HG02973 (cell line): ENCODE measurements around the gene OTUD3.
"Not testable (repeated sequence)": the region's sequence is repeated elsewhere in the genome, so short reads cannot be mapped to it uniquely, and the experiment has no call there.

Source experiments
- ATAC-seq: cut with Tn5 transposase; IDR thresholded peaks from one replicate; pipeline ENCODE4 v1.9.1; 2021; ENCODE audit warnings: moderate library complexity; ENCODE audit not compliant: unreplicated experiment

The OTUD3 gene, protein sequence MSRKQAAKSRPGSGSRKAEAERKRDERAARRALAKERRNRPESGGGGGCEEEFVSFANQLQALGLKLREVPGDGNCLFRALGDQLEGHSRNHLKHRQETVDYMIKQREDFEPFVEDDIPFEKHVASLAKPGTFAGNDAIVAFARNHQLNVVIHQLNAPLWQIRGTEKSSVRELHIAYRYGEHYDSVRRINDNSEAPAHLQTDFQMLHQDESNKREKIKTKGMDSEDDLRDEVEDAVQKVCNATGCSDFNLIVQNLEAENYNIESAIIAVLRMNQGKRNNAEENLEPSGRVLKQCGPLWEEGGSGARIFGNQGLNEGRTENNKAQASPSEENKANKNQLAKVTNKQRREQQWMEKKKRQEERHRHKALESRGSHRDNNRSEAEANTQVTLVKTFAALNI

DNA sequence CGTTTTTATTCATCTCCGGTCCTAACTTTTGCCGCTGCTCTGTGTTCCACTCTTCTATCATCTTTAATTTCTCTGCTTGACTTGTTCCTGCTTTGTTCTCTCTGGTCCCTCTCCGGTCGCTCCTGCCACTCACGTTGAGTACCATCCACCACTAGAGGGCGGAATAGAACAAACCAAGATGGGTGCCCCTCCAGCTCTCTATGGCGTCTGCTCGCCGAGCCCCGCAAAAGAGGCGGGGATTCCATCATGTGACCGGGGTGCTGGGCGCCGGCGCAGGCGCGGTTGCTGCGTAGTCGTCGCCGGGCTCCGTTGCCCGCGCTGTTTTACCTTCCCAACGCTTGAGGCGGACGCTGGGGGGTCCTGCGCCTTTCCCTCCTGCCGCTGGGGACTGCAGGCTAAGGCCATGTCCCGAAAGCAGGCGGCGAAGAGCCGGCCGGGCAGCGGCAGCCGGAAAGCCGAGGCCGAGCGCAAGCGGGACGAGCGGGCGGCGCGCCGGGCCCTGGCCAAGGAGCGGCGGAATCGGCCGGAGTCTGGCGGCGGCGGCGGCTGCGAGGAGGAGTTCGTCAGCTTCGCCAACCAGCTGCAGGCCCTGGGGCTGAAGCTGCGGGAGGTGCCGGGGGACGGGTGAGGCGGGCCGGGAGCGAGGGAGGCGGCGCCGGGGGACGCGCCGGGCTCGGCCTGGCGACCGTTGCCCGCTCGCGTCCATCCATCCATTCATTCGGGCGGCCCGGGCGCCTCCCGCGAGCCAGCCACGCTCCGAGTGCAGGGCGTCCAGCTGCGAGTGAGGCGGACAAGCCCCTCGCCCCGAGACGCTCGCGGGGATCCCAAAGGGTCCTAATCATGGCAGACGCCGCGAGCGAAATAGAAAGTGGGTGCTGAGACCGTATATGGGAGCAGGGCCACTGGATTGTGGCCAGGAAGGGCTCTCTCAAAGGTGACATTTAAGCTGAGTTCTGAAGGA lies at the start of gene OTUD3:
TSS of gene OTUD3 (plus strand) at position 285 of the 961 bp plus-strand sequence. CDS start at position 404, 119 bp downstream.
- peak; percentile 81 for ATAC-seq

DNA sequence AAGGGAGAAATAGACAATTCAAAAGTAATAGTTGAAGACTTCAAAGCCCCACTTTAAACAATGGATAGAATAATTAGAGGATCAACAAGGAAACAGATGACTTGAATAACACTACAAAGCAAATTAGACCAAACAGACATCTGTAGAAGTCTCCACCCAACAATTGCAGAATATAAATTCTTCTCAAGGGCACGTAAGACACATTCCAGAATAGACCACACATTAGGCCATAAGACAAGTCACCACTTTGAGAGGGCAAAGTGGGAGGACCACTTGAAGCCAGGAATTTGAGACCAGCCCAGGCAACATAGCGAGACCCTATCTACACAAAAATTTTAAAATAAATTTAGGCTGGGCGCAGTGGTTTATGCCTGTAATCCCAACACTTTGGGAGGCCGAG lies 46.6 kb upstream of the OTUD3 start:
- ATAC-seq, result no peak

DNA sequence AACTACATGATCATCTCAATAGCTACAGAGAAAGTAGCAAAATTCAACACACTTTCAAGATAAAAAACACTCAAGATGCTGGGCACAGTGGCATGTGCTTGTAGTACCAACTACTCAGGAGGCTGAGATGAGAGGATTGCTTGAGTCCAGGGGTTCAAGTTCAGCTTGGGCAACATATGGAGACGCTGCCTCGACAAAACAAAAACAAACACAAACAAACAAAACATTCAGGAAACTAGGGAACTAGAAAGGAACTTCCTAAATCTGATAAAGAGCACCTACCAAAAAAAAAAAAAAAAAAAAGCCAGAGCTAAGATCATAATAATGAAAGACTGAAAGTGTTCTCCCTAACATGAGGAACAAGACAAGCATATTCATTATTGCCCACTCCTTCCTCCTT lies 44.3 kb upstream of the OTUD3 start:
- ATAC-seq, result no peak

DNA sequence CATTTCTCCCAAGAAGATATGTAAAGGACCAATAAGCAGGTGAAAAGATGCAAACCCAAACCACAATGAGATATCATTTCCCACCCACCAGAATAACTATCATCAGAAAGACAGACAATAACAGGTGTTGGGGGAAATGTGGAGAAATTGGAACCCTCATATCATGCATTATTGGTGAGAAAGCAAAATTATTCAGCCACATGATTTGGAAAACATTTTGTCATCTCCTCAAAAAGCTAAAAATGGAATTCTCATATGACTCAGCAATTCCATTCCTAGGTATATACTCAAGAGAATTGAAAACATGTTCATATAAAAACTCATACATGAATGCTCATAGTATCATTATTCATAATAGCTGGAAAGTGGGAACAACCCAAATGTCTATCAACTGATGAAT lies 42.0 kb upstream of the OTUD3 start:
- ATAC-seq, result no peak

DNA sequence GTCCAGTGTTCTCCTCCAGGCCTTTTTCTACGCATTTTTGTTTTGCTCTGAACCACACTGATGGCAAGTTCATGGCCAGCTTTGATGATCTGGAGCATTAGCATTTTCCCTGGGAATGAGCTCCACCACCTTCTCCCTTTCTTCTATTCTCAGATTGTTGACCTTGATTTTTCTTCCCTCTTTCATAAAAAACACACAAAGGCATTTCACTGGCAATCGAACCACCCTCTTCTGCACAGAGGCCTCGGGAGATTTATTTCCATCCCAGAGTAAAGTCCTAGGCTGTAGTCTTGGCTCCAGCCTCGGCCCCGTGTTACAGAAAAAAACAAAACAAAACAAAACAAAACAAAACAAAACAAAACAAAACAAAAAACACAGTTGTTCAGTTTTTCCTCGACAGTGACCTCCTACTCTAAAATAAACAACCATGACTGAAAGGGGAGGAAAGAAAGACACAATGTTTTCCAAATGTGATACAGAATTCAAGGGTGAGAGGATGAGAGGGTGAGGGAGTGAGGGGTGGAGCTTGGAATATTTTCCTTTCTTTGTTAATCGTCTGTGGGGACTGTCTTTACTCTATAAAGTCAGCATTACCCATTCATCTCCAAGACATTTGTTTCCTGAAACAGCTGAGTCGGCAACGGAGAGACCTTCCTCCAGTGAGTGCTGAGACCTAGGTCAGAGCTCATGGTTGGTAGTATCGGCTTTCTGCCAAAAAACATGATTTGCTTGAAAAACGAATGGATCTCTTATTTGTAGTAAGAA lies 37.3 kb upstream of the OTUD3 start:
- no peak for ATAC-seq

DNA sequence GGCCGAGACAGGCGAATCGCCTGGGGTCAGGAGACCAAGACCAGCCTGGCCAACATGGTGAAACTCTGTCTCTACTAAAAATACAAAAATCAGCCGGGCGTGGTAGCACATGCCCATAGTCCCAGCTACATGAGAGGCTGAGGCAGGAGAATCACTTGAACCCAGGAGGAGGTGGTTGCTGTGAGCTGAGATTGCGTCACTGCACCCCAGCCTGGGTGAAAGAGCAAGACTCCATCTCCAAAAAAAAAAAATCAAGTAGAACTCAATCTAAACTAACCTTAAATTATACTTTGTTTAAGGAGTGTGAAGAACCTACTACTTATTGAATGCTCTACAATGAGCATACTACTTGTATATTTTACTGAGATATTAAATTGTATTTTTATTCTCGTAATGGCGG lies 36.6 kb upstream of the OTUD3 start:
- ATAC-seq, result no peak

DNA sequence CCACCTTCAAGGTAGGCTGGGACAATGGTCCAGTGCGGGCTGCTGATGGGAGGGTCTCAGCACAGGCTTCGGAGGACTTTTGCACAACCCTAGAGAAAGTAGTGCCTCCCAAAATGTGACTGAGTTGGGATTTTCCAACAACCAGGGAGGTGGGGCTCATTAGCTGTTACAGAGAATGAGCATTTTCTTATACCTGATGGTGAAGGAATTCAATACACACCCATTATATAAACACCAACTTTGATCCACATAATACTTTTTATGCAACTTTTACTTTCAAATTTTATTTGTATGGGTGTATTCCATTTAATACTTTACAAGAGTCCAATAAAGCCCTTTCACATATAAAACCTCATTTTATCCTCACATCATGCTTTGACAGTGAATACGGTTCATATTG lies 35.9 kb upstream of the OTUD3 start:
- no peak for ATAC-seq

DNA sequence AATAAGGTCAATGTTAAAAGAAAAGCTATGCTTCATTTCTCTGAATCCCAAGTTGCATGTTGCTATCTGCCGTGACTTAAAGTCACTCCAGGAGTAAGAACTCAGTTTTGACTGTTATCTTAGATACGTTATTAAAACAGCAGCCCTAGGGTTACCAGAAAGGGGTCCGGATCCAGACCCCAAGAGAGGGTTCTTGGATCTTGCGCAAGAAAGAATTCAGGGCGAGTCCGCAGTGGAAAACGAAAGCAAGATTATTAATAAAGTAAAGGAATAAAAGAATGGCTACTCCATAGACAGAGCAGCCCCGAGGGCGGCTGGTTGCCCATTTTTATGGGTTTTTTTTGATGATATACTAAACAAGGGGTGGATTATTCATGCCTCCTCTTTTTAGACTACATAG lies 34.9 kb upstream of the OTUD3 start:
- not testable (repeated sequence) for ATAC-seq

DNA sequence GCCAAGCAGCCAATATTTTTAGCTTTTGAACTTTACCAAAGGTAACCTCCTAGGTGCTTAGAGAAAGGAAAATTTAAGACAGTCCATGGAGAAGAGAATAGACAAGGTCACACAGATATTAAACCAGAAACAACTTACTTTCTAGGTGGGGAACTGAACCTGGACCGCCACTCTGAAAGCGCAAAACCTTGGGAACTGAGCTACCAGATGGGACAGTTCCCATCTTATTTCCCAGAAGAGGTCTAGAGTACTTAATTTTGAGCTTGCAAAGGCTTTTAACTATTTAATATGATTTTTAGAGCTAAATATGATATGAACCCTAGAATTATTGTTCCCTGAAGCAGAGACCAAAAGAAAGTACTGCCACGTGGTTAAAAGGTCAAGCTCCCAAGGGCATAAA lies 32.9 kb upstream of the OTUD3 start:
- not testable (repeated sequence) for ATAC-seq

DNA sequence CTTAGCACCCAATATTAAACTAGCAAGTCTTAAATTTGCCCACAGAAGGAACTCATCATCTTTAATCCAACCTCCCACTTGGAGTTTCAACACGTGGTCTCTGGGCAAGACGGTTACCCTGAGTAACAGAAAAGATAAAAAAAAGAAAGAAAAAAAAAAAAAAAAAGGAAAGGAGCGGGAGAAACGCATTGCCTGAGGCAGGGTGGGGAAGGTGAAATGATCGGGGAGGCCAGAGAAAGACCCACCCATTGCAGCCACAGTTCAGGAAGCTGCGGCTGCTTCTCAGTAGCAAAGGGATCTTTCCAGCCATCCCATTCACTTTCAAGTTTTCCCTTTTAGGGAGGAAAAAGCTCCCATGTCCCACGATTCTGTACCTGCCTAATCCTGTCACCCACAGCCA lies 32.0 kb upstream of the OTUD3 start:
- ATAC-seq, result no peak

DNA sequence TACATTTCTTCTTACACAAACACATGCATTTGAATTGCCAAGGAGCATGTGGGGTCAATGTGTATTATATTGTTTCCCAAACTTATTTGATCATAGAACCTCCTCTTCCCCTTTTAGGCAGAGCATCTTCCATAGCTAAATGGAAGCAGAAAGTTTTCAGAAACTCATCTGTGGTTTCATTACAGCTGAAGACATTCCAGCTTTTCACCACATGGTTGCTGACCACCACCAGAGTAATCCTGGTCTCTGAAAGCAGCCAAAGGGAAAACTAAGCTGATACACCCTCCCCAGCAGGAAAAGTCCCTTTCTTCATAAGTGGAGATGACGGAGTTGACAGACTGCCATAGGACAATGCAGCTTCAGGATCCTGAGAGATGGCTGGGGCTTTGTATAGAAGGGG lies 30.2 kb upstream of the OTUD3 start:
- ATAC-seq, result no peak

DNA sequence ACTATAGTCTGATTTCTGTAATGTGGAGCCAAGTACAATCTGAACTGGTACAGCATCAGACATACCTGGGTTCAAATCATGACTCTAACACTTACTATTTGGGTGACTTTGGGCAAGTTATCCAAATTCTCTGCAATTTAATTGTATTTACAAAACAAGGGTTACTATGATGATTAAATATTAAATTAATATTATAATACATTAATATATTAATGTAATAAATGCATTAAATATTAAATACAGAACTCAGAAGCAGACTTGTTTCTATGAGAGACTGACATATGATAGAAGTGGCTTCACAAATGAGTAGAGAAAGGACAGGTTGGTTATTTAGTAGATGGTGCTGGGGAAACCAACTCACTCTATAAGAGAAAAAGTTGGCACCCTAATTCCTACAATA lies 27.3 kb upstream of the OTUD3 start:
- no peak for ATAC-seq

DNA sequence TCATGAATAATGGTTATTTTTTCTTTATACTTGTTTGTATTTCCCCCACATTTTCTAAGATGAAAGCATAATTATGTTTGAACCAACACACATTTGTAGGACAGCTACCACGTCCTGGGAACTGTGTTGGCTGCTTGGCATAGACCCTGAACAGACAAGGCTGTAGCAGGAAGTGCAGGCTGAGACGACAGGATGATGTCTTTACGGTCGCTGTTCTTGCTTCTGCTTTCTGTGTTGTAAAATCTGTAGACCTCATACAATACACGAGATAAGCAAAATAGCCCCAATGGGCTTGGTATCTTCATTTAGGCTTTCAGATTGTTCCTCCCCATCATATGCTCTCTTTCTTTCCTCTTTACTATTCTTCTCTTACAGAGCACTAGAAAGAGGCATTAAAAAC lies 23.3 kb upstream of the OTUD3 start:
- ATAC-seq, result no peak

DNA sequence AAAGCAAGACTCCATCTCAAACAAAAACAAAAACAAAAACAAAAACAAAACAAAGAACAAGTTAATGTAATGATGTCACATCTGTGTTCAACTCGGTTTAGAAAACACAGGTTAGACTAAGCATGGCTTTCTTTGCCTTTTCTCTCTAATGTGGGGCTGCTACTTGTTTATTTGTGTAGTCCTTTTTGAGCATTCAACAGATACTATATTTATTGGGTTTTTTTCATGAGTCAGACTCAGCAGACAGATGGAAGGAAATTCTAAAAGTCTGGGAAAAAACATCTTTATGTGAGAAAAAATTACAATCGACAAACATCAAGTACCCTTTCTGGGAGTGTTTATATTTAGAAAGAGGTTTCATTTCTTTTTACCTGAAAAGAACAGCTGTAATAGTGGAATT lies 22.3 kb upstream of the OTUD3 start:
- no peak for ATAC-seq

DNA sequence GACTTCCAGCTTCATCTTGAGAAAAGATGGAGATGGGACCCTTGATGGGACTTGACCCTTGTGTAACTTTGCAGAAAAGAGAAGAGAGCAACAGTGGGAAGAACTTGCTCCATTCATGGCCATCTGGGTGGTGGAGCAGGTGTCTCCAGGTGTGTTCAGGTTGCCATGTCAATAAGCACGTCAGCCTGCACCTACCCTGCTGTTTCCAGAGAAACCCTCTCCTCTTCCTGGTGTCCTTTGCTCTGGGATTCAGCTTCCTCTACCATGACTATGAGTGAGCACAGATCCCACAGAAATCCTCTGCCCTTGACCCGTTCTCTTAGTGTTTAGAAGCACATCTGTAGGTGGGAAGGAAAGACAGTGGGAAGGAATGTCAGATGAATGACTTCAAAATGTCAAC lies 21.8 kb upstream of the OTUD3 start:
- ATAC-seq, result no peak

DNA sequence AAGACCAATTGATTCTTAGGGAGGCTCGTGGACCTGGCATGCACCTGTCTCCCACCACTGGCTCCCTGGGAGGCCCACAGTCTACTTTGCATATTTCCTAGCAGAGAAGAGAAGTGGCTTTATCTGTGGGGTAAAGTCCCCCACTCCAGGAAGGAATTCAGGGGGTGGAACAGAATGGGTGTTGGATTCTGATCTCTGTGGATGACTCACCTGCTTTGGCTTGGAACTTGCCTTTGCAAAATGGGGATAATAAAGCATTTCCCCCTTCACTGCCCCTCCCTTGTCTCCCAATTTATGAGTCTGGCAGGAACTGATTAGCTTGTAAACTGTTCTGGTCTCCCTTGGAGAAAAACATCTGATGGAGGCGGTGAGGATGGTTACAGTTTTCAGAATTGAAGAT lies 21.2 kb upstream of the OTUD3 start:
- no peak for ATAC-seq

DNA sequence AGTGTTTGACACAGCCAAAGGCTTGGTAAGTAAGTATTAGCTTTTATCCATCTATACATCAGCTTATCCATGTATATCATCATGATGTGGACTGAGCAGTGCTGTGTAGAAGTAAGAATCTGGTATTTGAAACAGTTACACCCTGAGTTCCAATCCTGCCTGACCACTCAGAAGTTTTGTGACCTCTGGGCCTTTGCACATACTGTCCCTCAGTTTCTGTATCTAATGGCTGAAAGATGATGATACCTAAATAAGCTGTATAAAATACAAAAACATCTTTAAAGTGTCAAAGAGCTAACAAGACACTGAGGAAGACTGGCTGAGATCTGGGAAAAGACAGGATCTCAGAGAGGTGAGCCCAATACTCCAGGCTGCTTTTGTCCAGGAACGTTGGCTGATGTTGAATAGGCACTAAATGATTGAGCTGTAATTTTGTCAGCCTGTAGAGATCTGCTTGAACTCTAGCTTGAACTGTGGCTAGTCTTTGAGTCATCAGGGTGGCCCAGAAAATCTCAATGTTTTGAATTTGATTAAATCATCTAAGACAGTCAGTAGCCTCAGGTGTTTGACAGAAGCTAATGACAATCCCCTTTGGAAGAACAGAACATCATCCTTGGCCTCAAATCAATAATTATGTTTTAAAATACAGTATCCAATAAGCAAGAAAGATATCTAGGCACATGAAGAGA lies 20.2 kb upstream of the OTUD3 start:
- ATAC-seq, result no peak

DNA sequence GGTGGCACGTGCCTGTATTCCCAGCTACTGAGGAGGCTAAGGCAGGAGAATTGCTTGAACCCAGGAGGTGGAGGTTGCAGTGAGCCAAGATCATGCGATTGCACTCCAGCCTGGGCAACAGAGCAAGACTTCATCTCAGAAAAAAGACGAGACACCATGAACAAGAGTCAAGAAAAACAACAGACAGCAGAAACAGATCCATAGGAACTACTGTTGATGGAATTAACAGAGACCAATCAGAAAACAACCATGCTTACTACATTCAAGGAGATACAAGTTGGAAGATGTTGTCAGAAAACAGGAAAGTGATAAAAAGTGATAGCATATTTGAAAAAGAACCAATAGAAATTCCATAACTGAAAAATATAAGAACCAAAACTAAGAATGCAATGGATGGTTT lies 19.3 kb upstream of the OTUD3 start:
- ATAC-seq, result no peak

DNA sequence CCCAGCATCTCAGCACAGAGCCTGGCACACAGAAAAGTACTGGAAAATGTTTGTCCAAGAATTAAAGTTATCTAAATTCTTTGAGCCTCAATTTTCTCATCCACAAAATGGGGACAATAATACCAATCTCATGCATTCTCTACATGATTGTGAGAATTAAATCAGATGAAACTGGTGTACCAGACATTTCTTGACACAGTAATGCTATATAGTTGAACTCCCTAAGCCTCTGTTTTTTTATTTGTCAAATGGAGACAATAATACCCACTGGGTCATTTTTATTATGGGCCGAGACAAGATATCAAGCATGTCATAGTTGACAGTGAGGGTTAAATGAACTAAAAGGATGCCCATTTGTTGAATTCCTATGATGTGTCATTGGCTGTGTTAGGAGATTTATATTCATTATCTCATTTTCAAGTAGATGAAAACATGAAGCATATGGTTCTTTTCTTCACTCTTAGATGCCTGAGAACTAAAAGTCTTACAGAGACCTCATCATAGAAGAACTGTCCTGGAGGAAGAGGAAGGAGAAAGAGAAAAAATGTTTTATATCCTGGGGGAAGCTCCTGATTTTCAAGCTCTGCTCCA lies 17.5 kb upstream of the OTUD3 start:
- no peak for ATAC-seq

DNA sequence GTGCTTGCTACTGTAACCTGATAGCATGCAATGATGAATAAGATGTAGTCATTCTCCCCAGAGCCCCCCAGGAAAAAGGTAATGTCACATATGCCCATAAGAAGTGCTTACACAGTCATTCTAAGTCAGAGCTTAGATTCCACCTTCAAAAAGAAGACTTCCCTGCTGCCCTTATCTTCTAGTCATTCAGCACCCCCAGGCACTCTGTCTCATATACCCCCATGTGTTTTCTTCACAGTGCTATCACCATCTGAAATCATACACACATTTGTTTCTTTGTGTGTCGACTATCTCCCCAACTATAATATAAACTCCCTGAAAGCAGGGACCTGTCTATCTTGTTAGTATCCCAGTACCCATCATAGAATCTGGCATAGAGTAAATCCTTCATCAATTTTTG lies 16.2 kb upstream of the OTUD3 start:
- no peak for ATAC-seq
